Body of pancreas (tissue), 4 donors: Measurements from ENCODE around the gene SLC51B.

Experiments
- POLR2A ChIP-seq, 3 donors: fragments of 450-650 bp; IDR thresholded peaks; one replicate each; pipeline ENCODE4 v1.6.1; 2016; ENCODE audit warnings: antibody characterized with exemption in 3 of 3, mild to moderate bottlenecking in 2 of 3
- TF ChIP-seq, protein P1 (sequence below), 7 experiments: fragments of 450-650 bp in 4 of 7; fragments of 200-600 bp in 3 of 7; sonication (generic) in 3 of 7; IDR thresholded peaks; one replicate each; pipeline ENCODE4 v1.5.1; 2016 to 2019; ENCODE audit warnings: antibody characterized with exemption in 7 of 7

DNA sequence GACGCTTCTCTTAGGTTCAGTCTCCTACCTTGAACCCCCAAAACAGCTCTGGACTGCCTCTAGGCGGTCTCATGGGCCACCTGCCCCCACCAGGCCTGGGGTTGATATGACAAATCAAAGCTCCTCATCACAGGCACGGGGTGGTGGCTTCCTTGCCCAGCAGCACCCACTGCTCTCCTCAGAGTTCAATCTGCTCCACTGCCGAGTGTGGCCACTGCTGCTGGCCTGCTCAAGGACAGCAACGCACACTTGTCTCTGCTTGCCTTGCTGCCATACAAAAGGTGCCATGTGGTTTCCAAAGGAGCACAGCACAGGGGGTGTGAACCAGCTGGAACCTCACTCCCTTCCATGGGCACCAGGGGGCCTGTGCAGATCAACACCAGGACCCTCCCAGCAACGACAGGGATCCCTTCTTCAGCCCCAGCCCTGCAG is 41.5 kb downstream of the SLC51B start:
- TF ChIP-seq, protein P1, sequence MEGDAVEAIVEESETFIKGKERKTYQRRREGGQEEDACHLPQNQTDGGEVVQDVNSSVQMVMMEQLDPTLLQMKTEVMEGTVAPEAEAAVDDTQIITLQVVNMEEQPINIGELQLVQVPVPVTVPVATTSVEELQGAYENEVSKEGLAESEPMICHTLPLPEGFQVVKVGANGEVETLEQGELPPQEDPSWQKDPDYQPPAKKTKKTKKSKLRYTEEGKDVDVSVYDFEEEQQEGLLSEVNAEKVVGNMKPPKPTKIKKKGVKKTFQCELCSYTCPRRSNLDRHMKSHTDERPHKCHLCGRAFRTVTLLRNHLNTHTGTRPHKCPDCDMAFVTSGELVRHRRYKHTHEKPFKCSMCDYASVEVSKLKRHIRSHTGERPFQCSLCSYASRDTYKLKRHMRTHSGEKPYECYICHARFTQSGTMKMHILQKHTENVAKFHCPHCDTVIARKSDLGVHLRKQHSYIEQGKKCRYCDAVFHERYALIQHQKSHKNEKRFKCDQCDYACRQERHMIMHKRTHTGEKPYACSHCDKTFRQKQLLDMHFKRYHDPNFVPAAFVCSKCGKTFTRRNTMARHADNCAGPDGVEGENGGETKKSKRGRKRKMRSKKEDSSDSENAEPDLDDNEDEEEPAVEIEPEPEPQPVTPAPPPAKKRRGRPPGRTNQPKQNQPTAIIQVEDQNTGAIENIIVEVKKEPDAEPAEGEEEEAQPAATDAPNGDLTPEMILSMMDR (IDR thresholded peaks at IDR 0.05) = peak in 1 of 7 experiments; percentile 5
- no peak for TF ChIP-seq POLR2A (IDR thresholded peaks at IDR 0.05)
